Measurements from ENCODE around the gene NCAPG2. TPM values are rescaled to one million over a fixed set of nuclear protein-coding genes. Genes with fewer than 3 reads are reported as not detected.
A peak's percentile ranks its signal among the peaks of the same experiment; 100 is the strongest.

NCAPG2 gene
- total RNA-seq (2014; rRNA removed; shearing (Covaris generic)) (76.5 and 91.2 TPM in 2 replicates), polyA plus RNA-seq (2016; fragmentation: Nextera tagmentation; extraction: Ambion mirVana) (34.0 and 38.7 TPM in 2 replicates)
- long read RNA-seq, partial matches to known transcripts, result 5 of 9 reads
- long read RNA-seq, other reads (novel, unspliced or antisense), result 3 of 9 reads

- 0 out of 2 replicates have a peak within 1 kb of the TSS, but pooled peaks have one; percentile 18 for H3K27ac ChIP-seq (ENCODE audit: low read depth)
These were observed at the start of gene NCAPG2 for GRCh38 chr7:158704524-158705233. Gene NCAPG2 (minus strand): TSS chr7:158704804. CDS start chr7:158701899, 2,905 bp downstream.

More at GRCh38 chr7:158704524-158705233, at the start of gene NCAPG2:
- no peak for TF ChIP-seq ETS1 (IDR thresholded peaks at IDR 0.05)
- no peak for TF ChIP-seq ZNF331 (CRISPR knock-in tag; IDR thresholded peaks at IDR 0.05; ENCODE audit: low read depth)
- TF ChIP-seq EZH2phosphoT487 (IDR thresholded peaks at IDR 0.05; ENCODE audit: unreplicated experiment), result no peak
- TF ChIP-seq ZNF114 (CRISPR knock-in tag; IDR thresholded peaks at IDR 0.05), result no peak
- no peak for TF ChIP-seq CTCF (conservative IDR thresholded peaks at IDR 0.05; ENCODE audit: low read depth in 2 of 2)
- TF ChIP-seq ZNF462 (CRISPR knock-in tag; IDR thresholded peaks at IDR 0.05), result no peak
- no peak for TF ChIP-seq JUNB (IDR thresholded peaks at IDR 0.05; ENCODE audit: unreplicated experiment)
- peak; percentile 86 for TF ChIP-seq CREB1 (CRISPR knock-in tag; IDR thresholded peaks at IDR 0.05; ENCODE audit: low read depth)
- no peak for TF ChIP-seq REST (IDR thresholded peaks at IDR 0.05; ENCODE audit: unreplicated experiment)
- TF ChIP-seq NANOG (IDR thresholded peaks at IDR 0.05; ENCODE audit: borderline replicate concordance), result no peak
- no peak for TF ChIP-seq STAT1 (IDR thresholded peaks at IDR 0.05; ENCODE audit: unreplicated experiment)
- TF ChIP-seq EZH2 (IDR thresholded peaks at IDR 0.05; ENCODE audit: low read depth, unreplicated experiment), result no peak
- peak; percentile 98 for TF ChIP-seq POLR2AphosphoS5 (IDR thresholded peaks at IDR 0.05; ENCODE audit: low read depth)
- H3K27me3 Mint-ChIP-seq (ENCODE audit: insufficient read depth, low read depth, poor library complexity), result peaks cover 4% of the 10 kb centered on the region
- H3K4me1 Mint-ChIP-seq, result peaks cover 39% of the 10 kb centered on the region
- peaks cover 33% of the 10 kb centered on the region for H3K36me3 Mint-ChIP-seq (ENCODE audit: low read depth)
- peaks cover 39% of the 10 kb centered on the region for H3K79me2 ChIP-seq (replicated peaks; ENCODE audit: insufficient read depth)
- peak within 1 kb of the TSS; percentile 84 for H3K4me3 Mint-ChIP-seq
- no peaks in the 10 kb centered on the region for H3K27me3 ChIP-seq (ENCODE audit: insufficient read depth)
- H3K9me2 ChIP-seq (ENCODE audit: insufficient read depth), result no peaks in the 10 kb centered on the region
- H3K4me2 ChIP-seq, result peak within 1 kb of the TSS; percentile 95
- peaks cover 13% of the 10 kb centered on the region for H3K9me3 Mint-ChIP-seq
- peaks cover 14% of the 10 kb centered on the region for H3K36me3 ChIP-seq (ENCODE audit: insufficient read depth)
- H3K4me1 ChIP-seq (ENCODE audit: insufficient read depth), result peaks cover 33% of the 10 kb centered on the region
- peak within 1 kb of the TSS; percentile 92 for H3K27ac Mint-ChIP-seq
- peaks cover 12% of the 10 kb centered on the region for H4K20me1 ChIP-seq (replicated peaks; ENCODE audit: insufficient read depth)
- no peaks in the 10 kb centered on the region; the same call in 1 of the 2 replicates for H3F3A ChIP-seq (replicated peaks; ENCODE audit: low read depth)
- H2AFZ ChIP-seq, result 0 out of 2 replicates have a peak within 1 kb of the TSS, but pooled peaks have one; percentile 38
- ATAC-seq (peak; percentile 91), DNase-seq (ENCODE audit: low spot score) (peak; percentile 97)
- peak within 1 kb of the TSS; percentile 91 for H3K4me3 ChIP-seq

All from GM23338 (cell line).